H9 (cell line): ENCODE measurements around the gene S1PR2. TPM values are rescaled to one million over a fixed set of nuclear protein-coding genes. Genes with fewer than 3 reads are reported as not detected.

Source experiments
- DNase-seq: peaks from one replicate; pipeline ENCODE4 v3.0.0-alpha.2; 2017
- H2AFZ ChIP-seq: one replicate; pipeline ENCODE4 v1.6.1; 2013; ENCODE audit warnings: mild to moderate bottlenecking, low read length, control low read depth, moderate library complexity
- H2AK5ac ChIP-seq: 2 replicates; pipeline ENCODE4 v1.6.1; 2013; ENCODE audit warnings: low read length, control low read depth, mixed read lengths; ENCODE audit not compliant: insufficient read length
- H2BK120ac ChIP-seq: one replicate; pipeline ENCODE4 v1.6.1; 2013; ENCODE audit warnings: low read depth, mild to moderate bottlenecking, low read length, control low read depth, inconsistent platforms; ENCODE audit not compliant: poor library complexity, severe bottlenecking
- H2BK12ac ChIP-seq: 2 replicates; pipeline ENCODE4 v1.6.1; 2013; ENCODE audit warnings: low read length, control low read depth, mixed read lengths, low read depth; ENCODE audit not compliant: insufficient read length
- H2BK15ac ChIP-seq: 2 replicates; pipeline ENCODE4 v1.6.1; 2013; ENCODE audit warnings: low read depth, low read length, control low read depth
- H2BK20ac ChIP-seq: one replicate; pipeline ENCODE4 v1.6.1; 2013; ENCODE audit warnings: low read depth, mild to moderate bottlenecking, low read length, control low read depth, inconsistent platforms; ENCODE audit not compliant: poor library complexity, severe bottlenecking
- H2BK5ac ChIP-seq: 2 replicates; pipeline ENCODE4 v1.6.1; 2013; ENCODE audit warnings: low read length, control low read depth, mixed read lengths; ENCODE audit not compliant: insufficient read length
- H3K14ac ChIP-seq: 2 replicates; pipeline ENCODE4 v1.6.1; 2013; ENCODE audit warnings: low read length, control low read depth; ENCODE audit not compliant: insufficient read depth
- H3K18ac ChIP-seq: 2 replicates; pipeline ENCODE4 v1.6.1; 2013; ENCODE audit warnings: low read depth, mild to moderate bottlenecking, mixed read lengths, low read length, control low read depth; ENCODE audit not compliant: insufficient read length
- H3K23ac ChIP-seq: 2 replicates; pipeline ENCODE4 v1.6.1; 2013; ENCODE audit warnings: low read length, control low read depth, mixed read lengths, low read depth; ENCODE audit not compliant: insufficient read length
- H3K23me2 ChIP-seq: 2 replicates; pipeline ENCODE4 v1.6.1; 2013; ENCODE audit warnings: low read depth, mild to moderate bottlenecking, mixed read lengths, low read length, control low read depth; ENCODE audit not compliant: insufficient read length, poor library complexity, severe bottlenecking
- H3K27ac ChIP-seq: 2 replicates; pipeline ENCODE4 v1.5.1; 2013; ENCODE audit warnings: low read length, control low read depth, mixed read lengths, low read depth; ENCODE audit not compliant: insufficient read length
- H3K27me3 ChIP-seq: 2 replicates; pipeline ENCODE4 v1.6.1; 2013; ENCODE audit warnings: low read length, control low read depth, inconsistent platforms; ENCODE audit not compliant: insufficient read depth
- H3K4ac ChIP-seq: 2 replicates; pipeline ENCODE4 v1.6.1; 2013; ENCODE audit warnings: low read depth, mild to moderate bottlenecking, control low read depth, inconsistent platforms, low read length, moderate library complexity
- H3K4me1 ChIP-seq: 2 replicates; pipeline ENCODE4 v1.6.1; 2013; ENCODE audit warnings: low read length, control low read depth, inconsistent platforms; ENCODE audit not compliant: insufficient read depth
- H3K4me2 ChIP-seq: 2 replicates; pipeline ENCODE4 v1.6.1; 2013; ENCODE audit warnings: low read length, control low read depth, mixed read lengths; ENCODE audit not compliant: insufficient read length, insufficient read depth
- H3K56ac ChIP-seq: 2 replicates; pipeline ENCODE4 v1.6.1; 2013; ENCODE audit warnings: low read depth, mild to moderate bottlenecking, mixed read lengths, low read length, control low read depth; ENCODE audit not compliant: insufficient read length
- H3K79me1 ChIP-seq: 2 replicates; pipeline ENCODE4 v1.6.1; 2013; ENCODE audit warnings: low read depth, mild to moderate bottlenecking, moderate library complexity, low read length, control low read depth, inconsistent platforms; ENCODE audit not compliant: insufficient read depth, poor library complexity, severe bottlenecking
- H3K79me2 ChIP-seq: 2 replicates; pipeline ENCODE4 v1.6.1; 2013; ENCODE audit warnings: low read length, control low read depth, inconsistent platforms; ENCODE audit not compliant: insufficient read depth
- H3K9ac ChIP-seq: 2 replicates; pipeline ENCODE4 v1.6.1; 2013; ENCODE audit warnings: low read length, control low read depth, mixed read lengths; ENCODE audit not compliant: insufficient read length; ENCODE audit errors: extremely low read depth
- H3K9me3 ChIP-seq: one replicate; pipeline ENCODE4 v1.6.1; 2013; ENCODE audit warnings: low read depth, low read length, inconsistent platforms; ENCODE audit not compliant: control insufficient read depth
- H3T11ph ChIP-seq: one replicate; pipeline ENCODE4 v1.6.1; 2013; ENCODE audit warnings: mild to moderate bottlenecking, low read length, control low read depth, inconsistent platforms
- H4K20me1 ChIP-seq: one replicate; pipeline ENCODE4 v1.6.1; 2013; ENCODE audit not compliant: control insufficient read depth, insufficient read length, insufficient read depth
- H4K5ac ChIP-seq: 2 replicates; pipeline ENCODE4 v1.6.1; 2013; ENCODE audit warnings: low read depth, mild to moderate bottlenecking, mixed read lengths, low read length, control low read depth; ENCODE audit not compliant: insufficient read length
- H4K8ac ChIP-seq: replicated peaks from 2 replicates; pipeline ENCODE4 v1.6.1; 2013; ENCODE audit warnings: low read length, control low read depth, mixed read lengths, low read depth; ENCODE audit not compliant: insufficient read length
- H4K91ac ChIP-seq: 2 replicates; pipeline ENCODE4 v1.6.1; 2013; ENCODE audit warnings: low read depth, mild to moderate bottlenecking, moderate library complexity, mixed read lengths, low read length, control low read depth; ENCODE audit not compliant: insufficient read length
- H3K27ac Mint-ChIP-seq, 3 experiments: 2 replicates in 2 of 3; 3 replicates in 1 of 3; pipeline ENCODE4 v1.8.0; 2020 to 2021; ENCODE audit warnings: mixed read lengths in 3 of 3, mild to moderate bottlenecking in 1 of 3, moderate library complexity in 1 of 3
- H3K27me3 Mint-ChIP-seq: 2 replicates; pipeline ENCODE4 v1.8.0; 2021; ENCODE audit warnings: low read depth, mild to moderate bottlenecking, moderate library complexity, mixed read lengths
- H3K36me3 Mint-ChIP-seq, 3 experiments: 2 replicates in 2 of 3; 3 replicates in 1 of 3; pipeline ENCODE4 v1.8.0; 2020 to 2021; ENCODE audit warnings: low read depth in 3 of 3, mixed read lengths in 3 of 3; ENCODE audit not compliant: insufficient read depth in 1 of 3
- H3K4me1 Mint-ChIP-seq, 2 experiments: 2 replicates each; pipeline ENCODE4 v1.8.0; 2020; ENCODE audit warnings: mixed read lengths in 2 of 2
- H3K4me3 Mint-ChIP-seq, 2 experiments: 2 replicates in 1 of 2; 3 replicates in 1 of 2; pipeline ENCODE4 v1.8.0; 2020 to 2021; ENCODE audit warnings: mild to moderate bottlenecking in 2 of 2, mixed read lengths in 2 of 2, moderate library complexity in 1 of 2
- H3K9me3 Mint-ChIP-seq, 2 experiments: 2 replicates in 1 of 2; 3 replicates in 1 of 2; pipeline ENCODE4 v1.8.0; 2020; ENCODE audit warnings: mild to moderate bottlenecking in 2 of 2, mixed read lengths in 2 of 2, moderate library complexity in 1 of 2
- WGBS: extraction: QIAGEN DNeasy Blood & Tissue Kit; methylation state at CpG from one replicate; pipeline ENCODE4 v1.1.7; 2013; ENCODE audit warnings: missing lambda C conversion rate, low lambda C conversion rate, mixed read lengths; ENCODE audit not compliant: insufficient read length; ENCODE audit errors: extremely low coverage; 5-methylcytosine and 5-hydroxymethylcytosine counted together
- total RNA-seq: library from RNA; stranded (reverse); gene quantifications from 2 replicates; pipeline ENCODE4 v1.2.1, GENCODE V29; 2021
- TF ChIP-seq, protein P1 (sequence below): fragments of 200-600 bp; sonication (generic); conservative IDR thresholded peaks from 3 replicates; pipeline ENCODE4 v1.8.0; 2021; ENCODE audit warnings: antibody characterized with exemption, mild to moderate bottlenecking

The S1PR2 gene
- total RNA-seq, 1 experiment from 2014 or later = 11.5 TPM

DNA sequence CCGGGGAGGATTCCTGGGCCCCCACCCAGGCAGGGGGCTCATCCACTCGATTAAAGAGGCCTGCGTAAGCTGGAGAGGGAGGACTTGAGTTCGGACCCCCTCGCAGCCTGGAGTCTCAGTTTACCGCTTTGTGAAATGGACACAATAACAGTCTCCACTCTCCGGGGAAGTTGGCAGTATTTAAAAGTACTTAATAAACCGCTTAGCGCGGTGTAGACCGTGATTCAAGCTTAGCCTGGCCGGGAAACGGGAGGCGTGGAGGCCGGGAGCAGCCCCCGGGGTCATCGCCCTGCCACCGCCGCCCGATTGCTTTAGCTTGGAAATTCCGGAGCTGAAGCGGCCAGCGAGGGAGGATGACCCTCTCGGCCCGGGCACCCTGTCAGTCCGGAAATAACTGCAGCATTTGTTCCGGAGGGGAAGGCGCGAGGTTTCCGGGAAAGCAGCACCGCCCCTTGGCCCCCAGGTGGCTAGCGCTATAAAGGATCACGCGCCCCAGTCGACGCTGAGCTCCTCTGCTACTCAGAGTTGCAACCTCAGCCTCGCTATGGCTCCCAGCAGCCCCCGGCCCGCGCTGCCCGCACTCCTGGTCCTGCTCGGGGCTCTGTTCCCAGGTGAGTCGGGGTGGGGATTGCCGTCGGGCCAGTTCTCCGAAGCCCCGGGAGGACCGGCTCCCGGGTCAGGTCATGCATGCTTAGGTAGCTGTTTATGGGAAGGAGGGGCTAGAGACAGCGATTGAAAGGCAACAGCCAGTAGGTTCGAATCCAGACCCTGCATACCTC lies 39.7 kb upstream of the S1PR2 start, which contains the start of gene ICAM1:
ICAM1 (plus strand) TSS at position 505 of the 779 bp plus-strand sequence; CDS start at position 545, 40 bp downstream.
- Histone ChIP-seq H3K4ac (no peak within 1 kb of the TSS), H3K18ac (peak within 1 kb of the TSS; percentile 1), H4K91ac (no peak within 1 kb of the TSS), H3K56ac (no peak within 1 kb of the TSS), H3K23me2 (peaks cover 6% of the 10 kb centered on the region), H2BK5ac (no peak within 1 kb of the TSS), H2AK5ac (no peak within 1 kb of the TSS), H3K27ac (no peak within 1 kb of the TSS), H3K9me3 (no peaks in the 10 kb centered on the region), H3T11ph (no peak within 1 kb of the TSS), H2AFZ (no peak within 1 kb of the TSS), H4K20me1 (no peaks in the 10 kb centered on the region), H2BK20ac (no peak within 1 kb of the TSS), H3K9ac (no peak within 1 kb of the TSS), H2BK15ac (peak within 1 kb of the TSS; percentile 13; the same call in 1 of the 2 replicates), H3K14ac (no peak within 1 kb of the TSS), H2BK120ac (no peak within 1 kb of the TSS), H3K4me2 (peak within 1 kb of the TSS; percentile 64), H3K23ac (no peak within 1 kb of the TSS), H3K4me1 (no peaks in the 10 kb centered on the region), H3K79me1 (no peaks in the 10 kb centered on the region), H4K5ac (no peak within 1 kb of the TSS), H4K8ac (no peak within 1 kb of the TSS), H2BK12ac (no peak within 1 kb of the TSS), H3K27me3 (peaks cover 9% of the 10 kb centered on the region; the same call in 1 of the 2 replicates), H3K79me2 (no peaks in the 10 kb centered on the region)
- TF ChIP-seq, protein P1, sequence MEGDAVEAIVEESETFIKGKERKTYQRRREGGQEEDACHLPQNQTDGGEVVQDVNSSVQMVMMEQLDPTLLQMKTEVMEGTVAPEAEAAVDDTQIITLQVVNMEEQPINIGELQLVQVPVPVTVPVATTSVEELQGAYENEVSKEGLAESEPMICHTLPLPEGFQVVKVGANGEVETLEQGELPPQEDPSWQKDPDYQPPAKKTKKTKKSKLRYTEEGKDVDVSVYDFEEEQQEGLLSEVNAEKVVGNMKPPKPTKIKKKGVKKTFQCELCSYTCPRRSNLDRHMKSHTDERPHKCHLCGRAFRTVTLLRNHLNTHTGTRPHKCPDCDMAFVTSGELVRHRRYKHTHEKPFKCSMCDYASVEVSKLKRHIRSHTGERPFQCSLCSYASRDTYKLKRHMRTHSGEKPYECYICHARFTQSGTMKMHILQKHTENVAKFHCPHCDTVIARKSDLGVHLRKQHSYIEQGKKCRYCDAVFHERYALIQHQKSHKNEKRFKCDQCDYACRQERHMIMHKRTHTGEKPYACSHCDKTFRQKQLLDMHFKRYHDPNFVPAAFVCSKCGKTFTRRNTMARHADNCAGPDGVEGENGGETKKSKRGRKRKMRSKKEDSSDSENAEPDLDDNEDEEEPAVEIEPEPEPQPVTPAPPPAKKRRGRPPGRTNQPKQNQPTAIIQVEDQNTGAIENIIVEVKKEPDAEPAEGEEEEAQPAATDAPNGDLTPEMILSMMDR = peak; percentile 27; the same call in 2 of the 3 replicates
- Mint-ChIP-seq H3K9me3 (no peaks in the 10 kb centered on the region), H3K4me3 (peak within 1 kb of the TSS; percentile 52 to 74), H3K27ac (no peak within 1 kb of the TSS), H3K36me3 (no peaks in the 10 kb centered on the region; a peak in 1 of 7 replicates), H3K4me1 (0 out of 4 replicates have a peak, but pooled peaks cover 0 to 6% of the 10 kb centered on the region in 2 experiments), H3K27me3 (peaks cover 74% of the 10 kb centered on the region)
- WGBS = no CpG with 5 or more reads among the region's 51 CpGs
- peak; percentile 88 for DNase-seq
